Muscle of leg (tissue), 11 donors: ENCODE data around the gene MAN2B1. TPM values are rescaled to one million over a fixed set of nuclear protein-coding genes. Genes with fewer than 3 reads are reported as not detected.
"Not testable (repeated sequence)": the region's sequence is repeated elsewhere in the genome, so short reads cannot be mapped to it uniquely, and the experiment has no call there.

ENCODE experiments used
- DNase-seq: peaks from one replicate; pipeline ENCODE4 v3.0.0; 2013
- H3K27ac ChIP-seq: one replicate; pipeline ENCODE4 v1.5.1; 2013; ENCODE audit warnings: mild to moderate bottlenecking, low read length, control low read depth
- H3K27me3 ChIP-seq: one replicate; pipeline ENCODE4 v1.6.1; 2013; ENCODE audit warnings: low read length; ENCODE audit not compliant: control insufficient read depth, insufficient read depth
- H3K36me3 ChIP-seq: one replicate; pipeline ENCODE4 v1.6.1; 2013; ENCODE audit warnings: low read length; ENCODE audit not compliant: control insufficient read depth, insufficient read depth
- H3K4me1 ChIP-seq: one replicate; pipeline ENCODE4 v1.6.1; 2013; ENCODE audit warnings: low read length; ENCODE audit not compliant: control insufficient read depth, insufficient read depth
- H3K4me3 ChIP-seq: one replicate; pipeline ENCODE4 v1.5.1; 2013; ENCODE audit warnings: low read length, control low read depth
- H3K9me3 ChIP-seq: replicated peaks from 2 replicates; pipeline ENCODE4 v1.6.1; 2013; ENCODE audit warnings: low read depth, low read length; ENCODE audit not compliant: control insufficient read depth
- WGBS: methylation state at CpG from one replicate; pipeline ENCODE4 v1.1.5; 2013; ENCODE audit warnings: missing lambda C conversion rate; ENCODE audit not compliant: insufficient coverage; 5-methylcytosine and 5-hydroxymethylcytosine counted together
- polyA plus RNA-seq, 8 donors: library from polyadenylated mRNA; unstranded; fragments of 120-200 nt; gene quantifications; one replicate each; pipeline versions ENCODE4 v1.2.1 to v1.2.3, GENCODE V29; 2013; ENCODE audit warnings: inconsistent platforms in 1 of 8, low replicate concordance in 1 of 8; ENCODE audit not compliant: insufficient read length in 8 of 8, insufficient read depth in 1 of 8
- total RNA-seq: library from RNA; stranded (reverse); fragments of 120-200 nt; gene quantifications from one replicate; pipeline ENCODE4 v1.2.4, GENCODE V29; 2013

The MAN2B1 gene
- total and polyA plus RNA-seq, 9 donors, result 23.5 to 39.9 (median 31.7) TPM

DNA sequence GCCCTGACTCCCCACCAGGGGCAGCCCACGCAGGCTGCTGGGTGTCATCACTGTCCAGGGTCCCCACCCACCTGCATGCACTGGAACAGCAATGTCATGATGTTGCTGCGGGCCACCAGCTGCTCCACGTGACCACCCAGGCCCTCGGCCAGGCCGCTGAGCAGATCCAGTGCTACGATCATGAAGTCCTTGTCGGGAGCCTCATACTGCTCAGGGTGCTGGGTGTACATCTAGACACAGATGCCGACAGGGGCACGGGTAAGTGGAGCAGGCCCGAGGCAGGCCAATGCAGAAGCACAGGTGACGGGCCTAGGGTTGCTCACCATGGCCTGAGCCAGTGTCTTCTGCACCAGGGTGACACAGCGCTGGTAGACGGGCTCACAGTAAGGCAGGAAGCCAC is 38.6 kb upstream of the MAN2B1 start:
- no peak overlapping the region for H3K27ac ChIP-seq
- H3K27me3 ChIP-seq, result no peaks in the 10 kb centered on the region
- no peak for DNase-seq
- no peaks in the 10 kb centered on the region for H3K4me1 ChIP-seq
- WGBS, result 93% methylated on average over 11 of the region's 13 CpGs
- H3K36me3 ChIP-seq, result peaks cover 86% of the 10 kb centered on the region
- no peaks in the 10 kb centered on the region for H3K9me3 ChIP-seq
- no peak overlapping the region for H3K4me3 ChIP-seq

DNA sequence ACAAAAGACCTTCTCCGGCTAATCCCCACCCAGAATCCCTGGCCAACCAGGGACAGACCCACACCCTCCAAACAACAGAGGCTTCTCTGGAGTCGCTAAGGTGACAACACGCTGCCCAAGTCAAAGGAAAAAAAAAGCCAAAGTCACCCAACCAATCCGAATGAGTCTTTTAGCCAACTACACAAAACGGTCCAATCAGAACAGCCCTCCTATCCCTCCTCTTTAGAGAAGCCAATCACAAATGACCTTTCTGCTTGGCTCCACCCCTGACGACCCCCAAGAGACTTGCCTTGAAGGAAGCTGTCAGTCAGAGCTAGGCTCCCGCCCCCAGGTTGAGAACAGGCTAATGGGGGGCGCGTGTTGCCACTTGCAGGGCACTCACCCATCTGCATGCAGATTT is 36.5 kb upstream of the MAN2B1 start:
- Histone ChIP-seq H3K27ac (no peak overlapping the region), H3K4me1 (no peaks in the 10 kb centered on the region), H3K4me3 (no peak overlapping the region), H3K27me3 (no peaks in the 10 kb centered on the region), H3K9me3 (no peaks in the 10 kb centered on the region), H3K36me3 (peaks cover 87% of the 10 kb centered on the region)
- 48% methylated on average over 8 of the region's 9 CpGs for WGBS
- DNase-seq, result peak; percentile 58

DNA sequence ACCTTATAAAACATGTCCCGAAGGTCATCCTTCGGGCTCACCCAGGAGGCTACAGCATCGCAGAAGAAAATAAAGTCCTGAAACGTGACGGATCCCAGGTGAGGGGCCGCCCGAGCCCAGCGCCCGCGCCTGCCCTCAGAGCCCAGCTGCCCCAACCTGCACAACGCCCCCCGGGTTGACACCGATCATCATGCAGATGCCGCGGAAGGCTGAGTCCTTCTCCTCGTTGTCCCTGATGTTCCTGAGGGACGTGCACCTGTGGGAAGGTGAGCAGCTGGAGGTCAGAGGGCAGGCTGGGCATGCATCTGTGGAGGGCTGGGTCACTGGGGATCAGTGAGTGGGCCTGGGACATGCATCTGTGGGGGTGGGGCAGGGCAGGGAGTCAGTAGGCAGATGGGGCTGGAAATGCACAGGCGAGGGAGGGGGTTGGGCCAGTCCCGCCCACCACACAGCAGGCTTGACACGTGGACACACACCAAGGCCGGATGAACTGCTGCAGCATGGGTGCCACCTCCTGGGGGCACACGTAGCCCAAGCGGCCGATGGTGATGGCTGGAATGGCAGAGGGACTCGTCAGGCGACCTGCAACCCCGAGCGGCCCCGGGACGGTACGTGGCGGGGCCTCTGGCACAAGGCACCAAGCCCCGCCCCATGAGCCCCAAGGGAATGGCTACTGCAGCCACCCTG is 35.2 kb upstream of the MAN2B1 start:
- Histone ChIP-seq H3K27me3 (no peaks in the 10 kb centered on the region), H3K36me3 (peaks cover 76% of the 10 kb centered on the region), H3K4me1 (peaks cover 5% of the 10 kb centered on the region), H3K4me3 (no peak overlapping the region), H3K9me3 (no peaks in the 10 kb centered on the region), H3K27ac (no peak overlapping the region)
- DNase-seq, result no peak
- 89% methylated on average over 33 of the region's 33 CpGs for WGBS

DNA sequence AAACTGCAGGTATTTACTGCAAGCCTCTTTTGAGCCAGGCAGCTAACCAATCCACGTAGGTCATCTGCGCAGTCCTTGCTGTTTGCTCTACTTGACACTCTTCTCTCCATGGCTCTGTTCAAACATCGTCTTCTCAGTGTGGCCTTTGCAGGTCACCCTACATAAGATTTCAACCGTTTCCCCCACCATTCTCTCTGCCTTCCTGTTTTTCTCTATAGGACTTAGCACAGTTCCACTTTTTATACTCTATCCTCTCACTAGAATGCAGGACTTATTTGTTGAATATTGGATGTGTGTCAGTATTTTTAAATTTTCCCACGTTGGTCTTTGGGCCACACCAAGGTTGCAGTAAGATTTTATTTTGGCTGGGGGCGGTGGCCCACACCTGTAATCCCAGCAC is 31.6 kb upstream of the MAN2B1 start:
- Histone ChIP-seq H3K27ac (no peak overlapping the region), H3K9me3 (no peaks in the 10 kb centered on the region), H3K4me3 (no peak overlapping the region), H3K4me1 (peaks cover 14% of the 10 kb centered on the region), H3K27me3 (no peaks in the 10 kb centered on the region), H3K36me3 (peaks cover 45% of the 10 kb centered on the region)
- WGBS, result 93% methylated on average over 3 of the region's 6 CpGs
- DNase-seq, result no peak

DNA sequence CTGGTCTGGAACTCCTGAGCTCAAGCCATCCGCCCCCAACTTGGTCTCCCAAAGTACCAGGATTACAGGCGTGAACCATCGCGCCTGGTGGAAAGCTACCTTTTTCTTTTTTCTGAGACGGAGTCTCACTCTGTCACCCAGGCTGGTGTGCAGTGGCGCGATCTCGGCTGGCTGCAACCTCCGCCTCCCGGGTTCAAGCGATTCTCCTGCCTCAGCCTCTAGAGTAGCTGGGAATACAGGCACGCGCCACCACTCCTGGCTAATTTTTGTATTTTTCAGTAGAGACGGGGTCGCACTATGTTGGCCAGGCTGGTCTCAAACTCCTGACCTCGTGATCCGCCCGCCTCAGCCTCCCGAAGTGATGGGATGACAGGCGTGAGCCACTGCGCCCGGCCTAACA is 30.9 kb upstream of the MAN2B1 start:
- 94% methylated on average over 20 of the region's 22 CpGs for WGBS
- H3K4me3 ChIP-seq, DNase-seq, H3K27me3 ChIP-seq, H3K27ac ChIP-seq, H3K9me3 ChIP-seq: not testable (repeated sequence)
- H3K4me1 ChIP-seq, result peaks cover 14% of the 10 kb centered on the region
- peaks cover 38% of the 10 kb centered on the region for H3K36me3 ChIP-seq

DNA sequence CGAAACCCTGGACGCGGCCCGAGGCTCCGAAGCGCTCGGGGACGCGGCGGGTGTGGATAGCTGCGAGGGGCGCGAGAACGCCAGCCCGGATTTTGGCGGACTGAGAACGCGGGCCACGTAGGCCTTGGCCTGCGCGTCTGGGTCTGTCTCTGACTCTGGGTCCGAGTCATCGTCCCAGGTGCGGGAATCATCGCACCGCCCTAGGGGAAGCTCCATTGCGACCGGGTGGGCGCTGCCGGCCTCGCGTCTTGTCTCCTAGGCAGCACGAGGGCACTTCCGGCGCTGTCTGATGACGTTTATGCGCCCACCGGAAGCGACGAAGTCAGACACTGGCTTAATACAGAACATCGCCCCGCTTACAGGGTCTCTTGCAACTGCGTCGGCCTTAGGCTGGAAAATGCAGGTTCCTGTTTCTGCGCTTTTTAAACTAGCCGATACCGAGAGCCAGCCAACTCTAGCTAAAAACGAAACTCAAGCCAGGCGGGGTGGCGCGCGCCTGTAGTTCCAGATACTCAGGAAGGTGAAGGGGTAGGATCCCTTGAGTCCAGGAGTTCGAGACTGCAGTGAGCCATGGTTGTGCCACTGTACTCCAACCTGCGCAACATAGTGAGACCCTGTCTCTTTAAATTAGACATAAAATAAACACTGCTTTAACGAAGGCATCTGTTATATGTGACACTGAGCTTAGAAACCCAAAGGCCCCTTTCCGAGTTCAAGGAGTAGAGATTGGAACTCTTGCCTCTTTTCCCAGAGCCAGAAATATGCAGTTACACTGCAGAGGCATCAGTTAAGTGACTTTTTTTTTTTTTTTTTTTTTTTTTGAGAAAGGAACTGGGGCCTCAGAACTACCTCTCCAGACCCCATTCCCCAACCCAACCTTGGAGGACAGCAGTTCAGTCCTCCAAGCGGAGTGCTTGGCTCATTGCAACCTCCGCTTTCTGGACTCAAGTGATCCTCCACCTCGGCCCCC is 30.1 kb upstream of the MAN2B1 start, which contains the start of gene FBXW9:
TSS of gene FBXW9 (minus strand) at position 266 of the 970 bp plus-strand sequence. CDS start at position 216, 50 bp downstream.
- DNase-seq, result peak; percentile 98
- H3K27me3 ChIP-seq, result no peaks in the 10 kb centered on the region
- peaks cover 30% of the 10 kb centered on the region for H3K36me3 ChIP-seq
- peak within 1 kb of the TSS; percentile 96 for H3K4me3 ChIP-seq
- peaks cover 14% of the 10 kb centered on the region for H3K4me1 ChIP-seq
- no peaks in the 10 kb centered on the region for H3K9me3 ChIP-seq
- H3K27ac ChIP-seq, result peak within 1 kb of the TSS; percentile 95
- under 1% methylated on average over 51 of the region's 59 CpGs for WGBS

DNA sequence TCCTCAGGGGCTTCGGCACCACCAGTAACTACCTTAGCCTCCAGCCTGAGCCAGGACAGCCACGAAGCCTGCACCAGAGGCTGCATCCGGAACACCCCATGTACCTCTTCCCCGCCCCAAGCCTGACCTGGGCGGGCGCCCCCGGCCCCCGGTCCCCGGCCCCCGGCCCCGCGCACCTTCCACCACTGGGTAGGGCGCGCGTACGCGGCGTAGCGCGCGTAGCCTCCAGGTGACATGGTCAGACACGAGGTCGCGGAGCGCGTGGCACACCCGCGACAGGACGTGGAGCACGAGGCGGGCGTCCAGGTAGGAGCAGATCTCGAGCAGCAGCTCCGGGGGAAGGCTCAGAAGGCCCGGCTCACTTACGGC is 29.4 kb upstream of the MAN2B1 start:
- DNase-seq, result no peak
- peaks cover 23% of the 10 kb centered on the region for H3K36me3 ChIP-seq
- H3K4me3 ChIP-seq, result peak overlapping the region; percentile 96
- H3K9me3 ChIP-seq, result no peaks in the 10 kb centered on the region
- peaks cover 14% of the 10 kb centered on the region for H3K4me1 ChIP-seq
- WGBS, result under 1% methylated on average over 24 of the region's 36 CpGs
- no peaks in the 10 kb centered on the region for H3K27me3 ChIP-seq
- H3K27ac ChIP-seq, result no peak overlapping the region

DNA sequence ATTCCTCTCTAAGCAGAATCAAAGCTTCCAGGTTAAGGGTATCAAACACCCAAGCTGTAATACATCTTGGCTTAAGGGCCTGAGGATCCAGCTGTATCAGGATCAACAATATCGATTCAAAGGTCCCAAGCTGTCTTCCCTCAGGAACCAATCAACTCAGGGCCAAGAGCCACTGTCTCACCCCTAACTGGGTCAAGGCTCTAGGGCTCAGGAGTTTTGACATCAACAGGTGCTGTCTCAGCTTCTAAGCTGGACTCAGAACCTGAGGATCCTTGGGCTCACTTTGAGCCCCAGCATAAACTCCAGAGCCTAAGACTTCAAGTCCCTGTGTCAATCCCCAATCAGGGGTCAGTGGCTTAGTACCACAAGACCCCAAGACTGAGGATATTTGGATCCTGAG is 29.0 kb upstream of the MAN2B1 start:
- Histone ChIP-seq H3K4me3 (peak overlapping the region; percentile 96), H3K9me3 (no peaks in the 10 kb centered on the region), H3K36me3 (peaks cover 19% of the 10 kb centered on the region), H3K4me1 (peaks cover 14% of the 10 kb centered on the region), H3K27ac (no peak overlapping the region), H3K27me3 (no peaks in the 10 kb centered on the region)
- WGBS, result 77% methylated on average over 1 of the region's 1 CpG
- DNase-seq, result no peak

DNA sequence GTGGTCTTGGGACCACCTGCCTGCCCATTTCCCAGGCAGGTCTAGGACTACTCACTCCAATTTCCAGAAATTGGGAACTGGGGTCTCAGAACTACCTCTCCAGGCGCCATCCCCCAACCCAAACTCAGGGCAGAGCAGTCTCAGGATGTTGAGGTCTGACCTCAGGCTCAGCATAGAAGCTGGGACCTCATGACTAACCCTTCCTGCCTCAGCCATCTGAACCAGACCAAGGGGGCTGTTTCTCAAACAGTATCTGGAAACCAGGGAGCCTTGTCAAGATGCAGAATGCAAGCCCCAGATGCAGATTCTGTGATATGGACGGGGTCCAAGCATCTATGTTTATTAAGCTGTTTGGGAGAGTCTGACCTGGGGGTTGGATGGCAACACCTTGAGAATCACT is 28.6 kb upstream of the MAN2B1 start:
- Histone ChIP-seq H3K4me1 (peaks cover 14% of the 10 kb centered on the region), H3K27ac (no peak overlapping the region), H3K27me3 (no peaks in the 10 kb centered on the region), H3K9me3 (no peaks in the 10 kb centered on the region), H3K36me3 (peaks cover 17% of the 10 kb centered on the region), H3K4me3 (no peak overlapping the region)
- WGBS, result 60% methylated on average over 1 of the region's 2 CpGs
- no peak for DNase-seq

DNA sequence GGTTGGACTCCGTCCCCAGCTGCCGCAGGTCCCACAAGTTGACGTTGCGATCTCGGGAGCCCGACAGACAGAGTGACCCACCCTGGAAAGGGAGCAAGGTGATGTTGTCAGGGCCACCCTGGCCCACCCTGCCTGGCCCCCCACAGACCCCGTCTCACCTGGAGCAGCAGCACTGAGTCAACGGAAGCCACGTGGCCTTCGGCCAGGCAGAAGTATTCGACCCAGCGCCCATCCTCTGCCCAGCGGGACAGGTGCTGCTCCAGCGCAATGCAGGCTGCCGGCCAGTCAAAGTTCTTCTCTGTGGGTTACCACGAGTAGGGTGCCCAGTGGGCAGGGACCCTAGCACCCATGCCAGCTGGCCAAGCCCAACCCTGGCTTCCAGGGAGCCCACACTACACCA is 28.1 kb upstream of the MAN2B1 start:
- no peak overlapping the region for H3K27ac ChIP-seq
- H3K27me3 ChIP-seq, result no peaks in the 10 kb centered on the region
- 91% methylated on average over 16 of the region's 16 CpGs for WGBS
- peaks cover 14% of the 10 kb centered on the region for H3K4me1 ChIP-seq
- no peak for DNase-seq
- H3K4me3 ChIP-seq, result no peak overlapping the region
- no peaks in the 10 kb centered on the region for H3K9me3 ChIP-seq
- peaks cover 12% of the 10 kb centered on the region for H3K36me3 ChIP-seq
